PC-3 (cell line): ENCODE data around the gene PIK3IP1. TPM values are rescaled to one million over a fixed set of nuclear protein-coding genes. Genes with fewer than 3 reads are reported as not detected.

Experiments used
- ATAC-seq: fragments of 200-7000 bp; cut with Tn5 transposase; 2 replicates; pipeline ENCODE4 v1.9.1; 2020; ENCODE audit warnings: mild to moderate bottlenecking, moderate library complexity
- BruUV-seq: library from RNA; stranded (reverse); fragments of 400-500 nt; replicated peaks from 2 replicates; lab custom pipeline; 2021; lab: Mats Ljungman, UMichigan
- CTCF ChIA-PET: fragments of 300-600 bp; sonication (Branson Sonifier 250); formaldehyde crosslinking; loops from one replicate; lab custom pipeline; 2022; ENCODE audit warnings: antibody characterized with exemption; lab: Charles Lee
- POLR2A ChIA-PET: fragments of 300-600 bp; sonication (Branson Sonifier 250); formaldehyde crosslinking; loops from one replicate; lab custom pipeline; 2022; ENCODE audit warnings: antibody characterized with exemption; ENCODE audit not compliant: unreplicated experiment; lab: Charles Lee
- DNase-seq: peaks from one replicate; pipeline ENCODE4 v3.0.0-alpha.2; 2015
- H2AFZ ChIP-seq: fragments of 300-600 bp; sonication (generic); 2 replicates; pipeline ENCODE4 v1.6.0; 2016; ENCODE audit warnings: antibody characterized with exemption, low read length
- H3F3A ChIP-seq: fragments of 300-600 bp; sonication (generic); one replicate; pipeline ENCODE4 v1.6.0; 2017; ENCODE audit warnings: antibody characterized with exemption, low read length, control low read depth, mild to moderate bottlenecking; ENCODE audit not compliant: unreplicated experiment
- H3K27ac ChIP-seq: fragments of 300-600 bp; sonication (generic); 2 replicates; pipeline ENCODE4 v1.5.1; 2016; ENCODE audit warnings: mild to moderate bottlenecking, low read length
- H3K27me3 ChIP-seq: fragments of 300-600 bp; sonication (generic); 2 replicates; pipeline ENCODE4 v1.6.1; 2016; ENCODE audit warnings: low read length, mixed read lengths
- H3K36me3 ChIP-seq: fragments of 300-600 bp; sonication (generic); 2 replicates; pipeline ENCODE4 v1.6.1; 2016; ENCODE audit warnings: low read depth, mixed run types, low read length, mixed read lengths
- H3K4me1 ChIP-seq: fragments of 300-600 bp; sonication (generic); 2 replicates; pipeline ENCODE4 v1.5.1; 2016; ENCODE audit warnings: low read length; ENCODE audit not compliant: insufficient read depth
- H3K4me2 ChIP-seq: fragments of 300-600 bp; sonication (generic); 2 replicates; pipeline ENCODE4 v1.6.0; 2016; ENCODE audit warnings: low read length
- H3K4me3 ChIP-seq: fragments of 300-600 bp; sonication (generic); 2 replicates; pipeline ENCODE4 v1.5.1; 2016; ENCODE audit warnings: mild to moderate bottlenecking, low read length, mixed read lengths
- H3K79me2 ChIP-seq: fragments of 300-600 bp; sonication (generic); 2 replicates; pipeline ENCODE4 v1.6.1; 2017; ENCODE audit warnings: low read length, mixed read lengths
- H3K9ac ChIP-seq: fragments of 300-600 bp; sonication (generic); 2 replicates; pipeline ENCODE4 v1.6.0; 2016; ENCODE audit warnings: mild to moderate bottlenecking, low read length
- H3K9me2 ChIP-seq: fragments of 300-600 bp; sonication (generic); replicated peaks from 2 replicates; pipeline ENCODE4 v1.6.1; 2016; ENCODE audit warnings: mixed run types, low read length, mixed read lengths
- H3K9me3 ChIP-seq: fragments of 300-600 bp; sonication (generic); 2 replicates; pipeline ENCODE4 v1.6.1; 2016; ENCODE audit warnings: low read length, mixed read lengths
- H4K20me1 ChIP-seq: fragments of 300-600 bp; sonication (generic); 2 replicates; pipeline ENCODE4 v1.6.1; 2016; ENCODE audit warnings: low read length, mixed read lengths
- CTCF ChIP-seq: fragments of 300-600 bp; sonication (generic); conservative IDR thresholded peaks from 2 replicates; pipeline ENCODE4 v1.5.1; 2017; ENCODE audit warnings: antibody characterized with exemption, low read depth, mild to moderate bottlenecking, low read length
- EZH2 ChIP-seq: fragments of 300-600 bp; sonication (generic); IDR thresholded peaks from one replicate; pipeline ENCODE4 v1.6.1; 2017; ENCODE audit warnings: antibody characterized with exemption, mild to moderate bottlenecking, low read length; ENCODE audit not compliant: unreplicated experiment
- EZH2phosphoT487 ChIP-seq: fragments of 300-600 bp; sonication (generic); IDR thresholded peaks from 2 replicates; pipeline ENCODE4 v1.6.1; 2018; ENCODE audit warnings: mild to moderate bottlenecking, antibody characterized with exemption, low read length, borderline replicate concordance
- intact Hi-C: fragments of 100-400 bp; cut with micrococcal nuclease; formaldehyde crosslinking; loops from 2 replicates; pipeline ENCODE4 v1.9.0; 2023
- total RNA-seq: library from RNA; depleted of rRNA; stranded (reverse); fragments of >200 nt; gene quantifications from 2 replicates; pipeline ENCODE4 v1.2.3, GENCODE V29; 2014

The PIK3IP1 gene
- total RNA-seq, 1 experiment from 2014 or later, result 1.9 TPM

GRCh38 chr22:31289344-31289743, 2.9 kb downstream of the PIK3IP1 start:
- no peak for TF ChIP-seq EZH2
- no peak for TF ChIP-seq CTCF
- TF ChIP-seq EZH2phosphoT487, result no peak
- POLR2A ChIA-PET, result no interaction called here
- no peaks in the 10 kb centered on the region for H4K20me1 ChIP-seq

DNA sequence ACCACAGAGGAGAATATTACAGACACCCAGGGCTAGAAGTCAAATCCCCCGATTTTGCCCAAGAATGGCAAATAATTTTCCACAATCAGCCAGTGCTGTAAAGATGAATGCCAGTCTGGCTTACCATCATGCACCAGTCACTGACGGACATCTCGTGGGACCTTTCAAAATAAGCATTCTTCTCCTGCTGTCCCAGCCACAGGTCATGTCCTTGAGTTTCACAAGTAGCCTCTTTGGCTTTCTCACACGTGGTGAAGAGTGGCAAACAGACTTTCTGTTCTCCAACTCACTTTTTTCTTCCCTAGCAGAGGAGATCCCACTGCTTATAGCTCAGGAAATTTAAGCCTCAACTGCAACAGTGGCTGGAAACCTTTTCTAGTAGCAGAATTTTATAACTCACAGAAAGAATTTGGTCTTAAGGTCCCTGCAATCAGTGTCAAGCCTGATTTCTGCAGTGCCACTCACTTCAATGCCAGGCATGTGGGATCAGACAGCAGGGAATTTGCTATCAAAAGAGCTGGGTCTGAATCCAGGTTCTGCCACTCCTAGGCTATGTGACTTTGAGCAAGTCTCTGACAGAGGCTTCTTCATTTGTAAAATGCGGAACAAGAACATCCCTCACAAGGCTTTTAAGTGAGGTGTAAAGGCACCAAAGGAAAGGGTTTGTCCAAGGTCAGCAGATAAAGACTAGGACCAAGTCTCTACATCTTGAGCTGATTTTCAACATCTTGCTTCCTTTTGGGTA, 3.6 kb downstream of the PIK3IP1 start:
- no peak overlapping the region for H2AFZ ChIP-seq
- H3K9me2 ChIP-seq, result no peaks in the 10 kb centered on the region
- H3F3A ChIP-seq, result no peaks in the 10 kb centered on the region
- no TSS peak for BruUV-seq
- H3K4me1 ChIP-seq, result peaks cover 12% of the 10 kb centered on the region; the same call in 1 of the 2 replicates
- H3K79me2 ChIP-seq, result no peaks in the 10 kb centered on the region
- no peak overlapping the region for H3K9ac ChIP-seq
- DNase-seq (no peak), ATAC-seq (no peak)
- ChIA-PET POLR2A (no interaction called here), CTCF (no interaction called here)
- H3K9me3 ChIP-seq, result no peaks in the 10 kb centered on the region
- no peaks in the 10 kb centered on the region for H3K27me3 ChIP-seq
- TF ChIP-seq CTCF (no peak), EZH2phosphoT487 (no peak), EZH2 (no peak)
- H3K4me3 ChIP-seq, result no peak overlapping the region
- no peak overlapping the region for H3K27ac ChIP-seq
- no peaks in the 10 kb centered on the region for H4K20me1 ChIP-seq
- no peak overlapping the region for H3K4me2 ChIP-seq
- intact Hi-C loops, result no loop called here
- no peaks in the 10 kb centered on the region for H3K36me3 ChIP-seq

More at GRCh38 chr22:31289344-31289743, 2.9 kb downstream of the PIK3IP1 start:
- no peak for ATAC-seq
- Histone ChIP-seq H3K9me2 (no peaks in the 10 kb centered on the region), H3F3A (no peaks in the 10 kb centered on the region), H3K27ac (no peak overlapping the region), H3K4me1 (peaks cover 12% of the 10 kb centered on the region; the same call in 1 of the 2 replicates), H3K27me3 (no peaks in the 10 kb centered on the region), H3K4me3 (no peak overlapping the region), H3K9me3 (no peaks in the 10 kb centered on the region), H3K4me2 (no peak overlapping the region), H3K36me3 (no peaks in the 10 kb centered on the region), H3K9ac (no peak overlapping the region), H3K79me2 (no peaks in the 10 kb centered on the region), H2AFZ (no peak overlapping the region)
- CTCF ChIA-PET, result no interaction called here
- intact Hi-C loops, result no loop called here
- no peak for DNase-seq
- no TSS peak for BruUV-seq
